ENCODE results near the gene ATP8B1.
A peak's percentile ranks its signal among the peaks of the same experiment; 100 is the strongest.
"Not testable (repeated sequence)": the region's sequence is repeated elsewhere in the genome, so short reads cannot be mapped to it uniquely, and the experiment has no call there.

Gene ATP8B1

DNA sequence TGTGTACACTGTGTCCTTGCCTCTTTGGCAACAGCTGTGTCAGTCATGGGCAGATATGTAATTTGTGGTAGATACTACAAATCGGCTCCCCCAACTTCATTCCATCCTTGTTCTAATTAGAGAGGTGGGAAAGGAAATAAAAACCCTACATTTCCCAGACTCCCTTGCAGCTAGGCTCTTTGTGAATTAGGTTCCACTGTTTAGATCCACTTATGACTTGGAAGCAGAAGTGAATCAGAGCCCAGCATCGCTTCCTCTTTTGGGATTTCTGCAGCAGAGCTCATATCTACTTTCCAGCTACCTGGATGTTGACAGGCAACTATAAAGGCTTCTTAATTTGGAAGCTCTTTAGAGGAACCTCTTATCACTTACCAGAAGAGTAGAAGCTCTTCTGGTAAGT lies 147.4 kb downstream of the ATP8B1 start:
- DNase-seq, result no peak

DNA sequence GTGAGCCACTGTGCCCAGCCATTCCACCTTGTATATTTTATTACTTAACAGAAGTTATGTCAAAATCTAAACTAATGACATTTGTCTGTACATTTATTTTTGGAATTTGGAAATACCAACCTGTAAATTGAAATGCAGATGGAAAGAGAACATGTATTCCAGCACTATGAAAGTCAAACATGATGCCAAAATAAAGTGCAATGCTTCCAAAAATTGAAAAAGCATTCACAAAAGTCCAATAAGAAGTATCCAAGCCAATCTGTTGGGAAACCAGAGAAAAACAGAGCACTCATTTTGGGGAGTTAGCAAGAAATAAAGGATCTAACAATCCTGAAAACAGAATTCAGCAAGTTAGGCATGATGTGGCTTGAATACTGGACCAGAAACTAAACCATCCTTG lies 151.2 kb downstream of the ATP8B1 start:
- no peak for DNase-seq

DNA sequence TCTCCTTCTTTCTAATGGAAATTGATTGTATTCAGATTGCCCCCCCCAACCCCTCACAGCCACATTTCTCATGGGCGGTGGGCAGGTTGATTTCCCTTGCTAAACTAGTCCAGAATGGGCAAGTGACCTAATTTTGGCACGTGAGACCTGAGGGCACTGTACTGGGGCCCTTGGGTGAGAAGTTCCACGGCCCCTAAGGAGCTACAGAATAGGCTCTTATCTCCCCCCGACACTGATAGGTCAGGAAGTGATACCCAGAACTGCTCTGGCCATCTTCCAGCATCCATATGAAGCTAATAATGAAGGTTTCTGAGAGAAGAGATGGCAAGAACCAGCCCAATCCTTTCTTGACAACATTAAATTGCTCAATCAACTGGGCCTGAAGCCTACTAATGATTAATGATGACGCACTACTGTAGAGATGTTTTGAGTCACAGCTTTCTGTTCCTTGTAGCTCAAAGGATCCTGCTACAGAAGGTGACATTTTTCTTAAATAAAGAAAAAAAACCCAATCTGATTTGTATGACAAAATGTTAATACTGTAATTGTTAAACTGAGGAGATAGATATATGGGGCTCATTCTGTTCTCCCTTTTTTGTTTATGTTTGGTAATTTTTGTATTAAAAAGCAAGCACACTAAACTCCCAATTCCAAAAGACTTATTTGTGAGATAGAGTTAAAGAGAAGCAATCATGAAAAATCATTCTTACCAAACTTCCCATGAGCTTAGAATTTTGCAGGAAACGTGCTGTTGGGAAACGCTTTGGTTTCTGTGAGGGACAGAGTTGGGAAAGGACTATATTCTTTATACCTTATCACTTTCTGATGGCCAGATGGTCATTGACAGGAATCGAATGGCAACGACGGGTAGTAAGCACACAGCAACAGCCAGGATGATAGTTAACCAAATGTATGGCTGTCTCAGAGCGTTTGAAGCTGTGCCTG lies 153.3 kb downstream of the ATP8B1 start:
- DNase-seq, result no peak

DNA sequence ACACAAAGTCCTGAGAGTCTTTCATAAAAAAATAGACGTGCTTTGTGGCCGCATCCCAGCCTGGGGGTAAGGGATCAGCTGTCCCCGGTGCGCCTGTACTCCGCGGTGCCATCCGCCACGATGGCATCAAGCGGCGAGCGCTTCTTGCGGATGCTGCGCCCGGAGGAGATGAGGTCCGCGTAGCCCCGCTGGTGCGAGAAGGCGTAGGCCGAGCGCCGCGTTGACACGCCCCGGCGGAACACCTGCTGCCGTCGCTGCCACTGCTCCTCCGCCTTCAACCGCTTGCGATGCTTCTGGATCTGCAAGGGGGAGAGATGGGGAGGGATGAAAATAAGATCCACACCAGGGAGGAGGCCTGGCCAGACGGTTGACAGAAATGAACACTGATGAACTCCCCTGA lies 154.7 kb downstream of the ATP8B1 start:
- no peak for DNase-seq

DNA sequence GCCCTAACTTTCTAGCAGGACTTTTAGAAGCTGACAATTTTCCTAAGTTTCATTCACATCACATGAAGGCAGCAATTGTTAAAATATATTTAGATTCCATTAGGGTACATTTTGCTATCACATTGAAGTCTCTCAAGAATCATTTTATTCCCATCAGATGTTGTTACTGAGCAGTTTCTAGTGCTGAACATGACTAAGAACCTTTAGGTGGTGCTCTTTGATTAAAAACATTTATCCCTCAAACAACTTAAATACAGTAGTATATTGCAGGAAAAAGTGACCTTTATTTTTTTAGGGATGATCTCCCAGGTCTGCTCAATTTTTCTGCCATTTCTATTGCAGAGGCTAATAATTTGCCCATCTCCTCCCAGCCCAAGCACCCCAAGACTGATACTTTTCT lies 158.6 kb downstream of the ATP8B1 start:
- no peak for DNase-seq

DNA sequence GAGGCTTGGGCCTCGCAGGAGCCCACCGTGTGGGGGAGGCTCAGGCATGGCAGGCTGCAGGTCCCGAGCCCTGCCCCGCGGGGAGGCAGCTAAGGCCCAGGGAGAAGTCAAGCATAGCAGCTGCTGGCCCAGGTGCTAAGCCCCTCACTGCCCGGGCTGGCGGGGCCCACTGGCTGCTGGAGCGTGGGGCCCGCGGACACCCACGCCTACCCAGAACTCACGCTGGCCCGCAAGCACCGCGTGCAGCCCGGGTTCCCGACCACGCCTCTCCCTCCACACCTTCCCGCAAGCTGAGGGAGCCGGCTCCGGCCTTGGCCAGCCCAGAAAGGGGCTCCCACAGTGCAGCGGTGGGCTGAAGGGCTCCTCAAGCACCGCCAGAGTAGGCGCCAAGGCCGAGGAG lies 159.4 kb downstream of the ATP8B1 start:
- DNase-seq, result not testable (repeated sequence)

DNA sequence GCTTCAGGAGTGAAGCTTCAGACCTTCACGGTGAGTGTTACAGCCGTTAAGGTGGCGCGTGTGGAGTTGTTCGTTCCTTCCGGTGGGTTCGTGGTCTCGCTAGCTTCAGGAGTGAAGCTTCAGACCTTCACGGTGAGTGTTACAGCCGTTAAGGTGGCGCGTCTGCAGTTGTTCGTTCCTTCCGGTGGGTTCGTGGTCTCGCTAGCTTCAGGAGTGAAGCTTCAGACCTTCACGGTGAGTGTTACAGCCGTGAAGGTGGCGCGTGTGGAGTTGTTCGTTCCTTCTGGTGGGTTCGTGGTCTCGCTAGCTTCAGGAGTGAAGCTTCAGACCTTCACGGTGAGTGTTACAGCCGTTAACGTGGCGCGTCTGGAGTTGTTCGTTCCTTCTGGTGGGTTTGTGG lies 160.7 kb downstream of the ATP8B1 start:
- not testable (repeated sequence) for DNase-seq

DNA sequence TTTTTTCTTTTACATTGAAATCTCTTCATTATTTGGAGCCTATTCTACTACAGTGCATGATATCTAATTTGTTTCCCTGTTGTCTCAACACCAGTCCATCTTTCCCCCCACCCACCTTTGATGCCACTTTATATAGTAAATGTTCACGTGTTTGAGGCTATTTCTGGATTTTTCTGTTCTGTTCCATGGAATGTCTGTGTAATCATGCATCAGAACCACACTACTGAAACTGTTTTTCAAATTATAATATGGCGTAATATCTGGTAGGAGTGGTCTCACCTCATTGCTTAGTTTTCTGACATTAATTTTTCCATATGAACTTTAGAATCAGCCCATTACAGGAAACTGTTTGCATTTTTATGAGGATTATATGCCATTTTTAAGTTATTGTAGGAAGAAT lies 162.4 kb downstream of the ATP8B1 start:
- DNase-seq, result no peak

DNA sequence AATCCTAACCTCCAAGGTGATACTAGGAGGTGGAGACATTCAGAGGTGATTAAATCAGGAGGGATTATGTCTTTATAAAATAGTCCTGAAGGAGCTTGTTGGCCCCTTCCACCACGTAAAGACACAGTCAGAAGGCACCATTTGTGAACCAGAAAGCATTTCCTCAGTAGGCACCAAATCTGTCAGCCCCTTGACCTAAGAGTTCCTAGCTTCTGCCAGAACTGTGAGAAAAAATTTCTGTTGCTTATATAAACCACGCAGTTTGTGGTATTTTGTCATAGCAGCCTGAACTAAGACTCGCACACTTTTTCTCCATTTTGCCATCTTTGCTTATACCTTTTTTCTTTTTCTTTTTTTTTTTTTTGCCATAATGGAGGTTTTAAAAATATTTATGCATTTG lies 162.9 kb downstream of the ATP8B1 start:
- DNase-seq, result no peak

DNA sequence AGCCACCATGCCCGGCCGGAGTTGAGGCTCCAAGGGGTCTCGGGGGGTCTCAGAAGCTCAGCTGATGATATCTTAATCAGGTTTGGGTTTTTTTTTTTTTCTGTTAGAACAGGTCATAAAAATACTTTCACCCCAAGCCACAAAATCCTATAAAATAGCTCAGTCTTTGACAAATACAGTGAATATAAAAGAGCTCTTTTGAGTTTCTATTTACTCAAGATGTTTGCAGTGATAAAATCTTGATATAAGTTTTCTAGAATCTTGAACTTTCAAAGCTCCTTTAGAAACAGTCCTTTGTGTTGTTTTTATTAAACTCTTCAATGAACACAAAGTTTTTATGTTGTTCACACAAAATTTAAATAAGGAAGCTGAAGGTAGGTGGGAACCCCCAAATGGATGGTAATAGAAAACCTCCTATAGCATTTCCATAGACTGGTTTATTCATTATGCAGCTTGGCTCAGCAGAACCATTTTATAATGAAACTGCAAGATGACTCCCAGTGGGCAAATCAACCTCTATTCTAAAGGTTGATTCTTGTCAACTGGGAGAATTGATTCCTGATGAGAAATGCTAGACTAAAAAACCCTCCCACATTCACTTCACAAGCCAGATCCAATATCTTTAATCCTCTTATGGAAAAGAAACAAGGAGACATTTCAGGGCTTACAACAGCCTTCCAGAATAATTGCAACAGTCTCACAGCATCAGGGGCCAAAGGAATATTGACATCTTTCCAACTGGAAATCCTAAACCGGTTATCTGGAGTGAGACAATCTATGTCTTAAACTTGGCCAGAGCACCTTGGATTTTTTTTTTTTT lies 167.9 kb downstream of the ATP8B1 start:
- no peak for DNase-seq

DNA sequence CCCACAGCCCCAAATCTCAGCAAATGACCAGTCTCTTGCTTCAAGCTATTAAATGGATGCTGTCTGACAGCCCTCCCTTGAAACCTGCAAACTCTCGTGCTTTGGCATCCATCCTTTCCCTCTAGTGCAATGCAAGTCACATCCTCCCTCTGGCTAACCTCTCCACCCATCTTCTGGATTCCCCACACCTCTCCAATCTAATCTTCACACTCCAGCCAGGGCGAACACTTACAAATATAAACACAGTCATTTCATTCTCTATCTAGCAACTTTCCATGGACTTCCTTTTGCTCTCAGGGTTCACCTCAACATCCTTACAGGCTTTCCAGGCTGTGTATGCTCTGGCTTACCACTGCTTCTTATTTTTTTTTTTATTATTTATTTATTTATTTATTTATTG lies 171.4 kb downstream of the ATP8B1 start:
- DNase-seq, result no peak

DNA sequence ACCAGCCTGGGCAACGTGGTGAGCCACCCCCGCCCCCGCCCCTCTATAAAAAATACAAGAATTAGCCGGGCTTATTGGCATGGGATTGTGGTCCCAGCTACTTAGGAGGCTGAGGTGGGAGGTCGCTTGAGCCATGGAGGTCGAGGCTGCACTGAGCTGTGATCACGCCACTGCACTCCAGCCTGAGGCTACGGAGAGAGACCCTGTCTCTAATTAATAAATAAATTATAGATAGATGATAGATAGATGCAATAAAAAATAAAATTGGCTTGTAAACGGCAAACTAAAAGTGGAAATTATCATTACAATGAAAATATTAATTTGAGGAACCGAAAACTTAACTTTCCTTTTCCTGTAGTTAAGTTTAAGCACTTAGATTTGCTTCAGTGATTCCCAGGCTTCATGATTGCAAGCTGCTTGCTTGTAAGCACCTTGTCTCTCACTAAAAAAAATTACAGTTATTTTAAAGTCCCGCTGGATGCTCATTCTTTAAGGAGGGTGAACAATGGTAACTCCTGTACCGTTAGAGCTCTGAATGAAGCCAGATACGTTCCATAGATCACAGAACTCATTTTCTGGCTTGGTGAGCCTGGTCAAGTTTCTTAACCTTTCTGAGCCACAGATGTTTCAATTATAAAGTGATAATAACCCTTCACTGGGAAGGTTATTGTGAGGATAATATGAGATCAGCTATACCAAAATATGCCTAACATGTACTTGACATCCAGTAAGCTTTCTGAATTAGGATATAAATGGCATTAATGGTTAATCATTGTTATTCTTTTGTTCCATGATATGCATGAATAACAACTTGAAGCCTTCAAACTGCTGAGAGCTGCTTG lies 172.1 kb downstream of the ATP8B1 start:
- no peak for DNase-seq

DNA sequence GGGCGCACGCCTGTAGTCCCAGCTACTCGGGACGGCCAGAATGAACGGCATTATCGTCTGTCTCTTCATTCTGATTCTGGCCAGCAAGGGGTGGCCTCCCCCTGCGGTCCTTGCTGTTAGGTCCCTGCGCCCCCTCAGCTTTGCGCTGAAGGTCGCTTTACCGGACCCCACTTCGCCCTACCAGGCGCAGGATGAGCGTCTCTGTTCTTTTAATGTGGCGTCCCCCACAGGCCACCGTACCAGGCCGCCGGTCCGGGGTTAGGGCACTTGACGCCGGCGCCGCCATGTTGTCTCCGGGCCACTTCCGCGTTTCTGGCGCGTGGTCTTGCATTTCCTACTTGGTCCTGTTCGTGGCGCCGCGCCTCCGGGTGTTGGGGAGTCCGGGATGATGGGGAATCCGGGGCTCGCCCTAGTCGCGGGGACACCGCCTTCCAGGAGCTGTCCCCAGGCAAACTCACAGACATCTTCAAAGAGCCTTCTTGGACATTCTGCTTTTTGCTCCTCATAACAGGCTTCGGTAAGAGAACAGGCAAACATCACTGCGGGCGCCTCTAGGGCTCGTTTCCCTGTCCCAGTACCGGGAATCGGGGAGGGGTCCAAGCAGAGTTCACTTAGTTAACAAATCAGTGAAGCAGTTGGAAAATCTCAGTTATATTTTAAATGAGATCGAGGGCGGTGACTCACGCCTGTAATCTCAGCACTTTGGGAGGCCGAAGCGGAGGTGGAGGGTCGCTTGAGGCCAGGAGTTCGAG lies 172.9 kb downstream of the ATP8B1 start:
- peak; percentile 88 to 97 for DNase-seq

DNA sequence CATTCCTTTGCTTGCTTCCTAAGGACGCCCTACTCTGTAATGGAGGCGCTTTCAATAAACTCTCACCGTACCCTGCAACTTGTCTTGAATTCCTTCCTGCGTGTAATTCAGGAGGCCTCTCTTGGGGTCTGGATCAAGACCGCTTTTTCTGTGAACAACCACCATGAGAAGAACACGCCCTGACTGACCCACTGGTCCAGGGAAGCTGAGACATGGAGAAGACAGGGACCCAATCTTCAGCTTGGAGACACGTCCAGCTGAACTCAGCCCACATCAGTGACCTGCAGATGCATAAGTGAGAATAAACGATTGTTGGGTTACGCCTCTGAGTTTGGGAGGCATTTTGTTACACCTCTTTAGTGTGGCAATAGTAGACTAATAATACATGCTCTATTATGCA lies 173.7 kb downstream of the ATP8B1 start:
- DNase-seq, result no peak

DNA sequence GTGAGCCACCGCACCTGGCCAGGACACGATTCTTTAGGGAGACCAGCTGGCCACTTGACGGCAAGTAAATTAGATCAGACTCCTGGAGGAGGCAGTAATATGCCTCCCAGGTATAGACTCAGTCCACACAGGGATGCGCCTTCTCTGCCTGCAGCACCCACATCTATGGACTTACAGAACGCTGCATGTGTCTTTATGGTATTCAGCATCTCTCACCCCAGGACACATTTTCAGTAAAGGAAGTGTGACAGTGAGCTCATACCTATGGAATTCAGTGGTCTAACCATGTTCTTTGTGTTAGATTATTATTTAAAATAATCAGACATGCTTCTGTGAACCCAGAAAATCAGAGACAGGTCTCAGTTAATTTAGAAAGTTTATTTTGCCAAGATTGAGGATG lies 175.6 kb downstream of the ATP8B1 start:
- DNase-seq, result no peak

DNA sequence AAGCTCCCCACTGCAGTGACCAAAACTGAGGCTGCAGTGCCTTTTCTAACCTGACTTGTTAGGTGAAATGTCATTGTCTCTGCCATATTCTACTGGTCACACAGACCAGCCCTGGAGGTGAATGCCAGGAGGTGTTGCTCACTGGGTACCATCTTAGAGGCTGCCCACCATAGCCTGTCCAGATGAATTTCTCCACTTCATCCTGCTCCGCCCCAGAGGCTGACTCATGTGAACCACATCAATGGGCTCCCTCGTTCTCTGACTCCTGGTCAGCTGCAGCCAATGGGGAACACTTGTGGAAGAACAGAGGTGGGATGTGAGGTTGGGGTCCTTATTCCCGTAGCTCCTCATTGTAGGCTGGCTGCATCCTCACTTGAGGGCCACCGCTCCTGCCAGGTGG lies 178.1 kb downstream of the ATP8B1 start:
- no peak for DNase-seq

DNA sequence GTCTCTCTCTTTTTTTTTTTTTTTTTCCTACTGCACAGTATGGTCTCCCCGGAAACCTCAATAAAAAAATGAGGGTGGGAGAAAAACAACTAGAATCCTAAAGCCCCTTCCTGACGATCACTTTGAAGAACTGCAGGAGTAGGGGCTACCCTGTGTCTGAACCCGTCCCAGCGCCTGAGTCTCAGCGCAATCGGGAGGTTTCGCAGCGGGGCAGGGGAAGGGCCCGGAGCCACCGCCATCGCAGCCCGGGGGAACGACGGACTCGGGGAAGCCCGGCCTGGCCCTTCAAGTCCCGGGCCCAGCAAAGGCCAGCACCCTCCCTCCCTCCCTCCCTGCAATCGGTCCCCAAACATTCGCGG lies 181.9 kb downstream of the ATP8B1 start:
- DNase-seq, result no peak

DNA sequence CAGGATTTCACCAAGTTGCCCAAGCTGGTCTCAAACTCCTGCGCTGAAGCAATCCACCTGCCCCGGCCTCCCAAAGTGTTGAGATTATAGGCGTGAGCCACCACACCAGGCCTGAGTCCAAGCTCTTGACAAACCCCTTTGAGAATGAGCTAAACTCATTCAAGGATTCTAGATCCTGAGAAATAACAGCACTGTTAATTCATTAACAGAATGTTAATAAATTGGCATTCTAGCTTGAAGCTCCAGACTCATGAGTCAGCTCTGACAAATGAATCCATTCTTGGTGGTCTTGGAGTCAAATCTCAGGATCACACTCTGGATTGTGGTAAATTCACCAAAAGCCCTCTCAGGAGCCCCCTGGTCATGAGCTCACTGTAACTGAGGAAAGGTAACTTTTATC lies 183.2 kb downstream of the ATP8B1 start:
- no peak for DNase-seq

DNA sequence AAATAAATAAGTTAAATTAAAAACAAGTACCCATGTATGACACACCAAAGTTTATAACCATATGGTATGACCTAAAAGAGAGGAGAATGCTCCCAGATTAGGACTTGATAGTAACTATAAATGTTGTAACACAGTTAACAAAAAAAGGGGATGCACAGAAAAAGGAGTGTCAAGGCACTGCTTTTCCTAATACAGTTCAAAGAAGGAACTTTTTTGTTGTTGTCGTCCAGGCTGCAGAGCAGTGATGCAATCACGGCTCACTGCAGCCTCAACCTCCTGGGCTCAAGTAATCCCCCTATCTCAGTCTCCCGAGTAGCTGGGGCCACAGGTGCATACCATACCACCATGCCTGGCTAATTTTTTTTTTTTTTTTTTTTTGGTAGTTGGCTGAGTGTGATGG lies 184.2 kb downstream of the ATP8B1 start:
- no peak for DNase-seq

DNA sequence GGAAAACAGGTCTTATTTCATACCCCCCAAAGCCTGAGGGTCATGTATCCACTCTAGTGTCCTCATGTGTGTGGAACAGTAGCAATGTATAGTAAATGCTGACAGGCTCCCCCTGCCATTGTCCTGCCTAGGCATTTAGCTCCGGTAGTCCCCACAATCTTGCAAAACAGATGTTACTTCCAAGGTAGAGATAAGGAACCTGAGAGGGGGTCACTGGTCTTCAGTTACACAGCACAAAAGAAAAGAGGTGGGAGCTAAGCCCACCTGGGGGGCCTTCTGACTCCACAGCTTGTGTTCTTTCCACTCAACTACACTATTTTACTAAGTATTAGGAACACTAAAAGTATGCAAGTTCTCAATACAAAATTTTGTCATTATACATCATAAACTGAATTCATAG lies 199.2 kb downstream of the ATP8B1 start:
- DNase-seq, result no peak

Data from SHP77 (cell line).